IMR-90 (cell line): Measurements from ENCODE around the gene GOT1. TPM values are rescaled to one million over a fixed set of nuclear protein-coding genes. Genes with fewer than 3 reads are reported as not detected.

Experiments
- ATAC-seq: fragments of 200-7000 bp; cut with Tn5 transposase; 2 replicates; pipeline ENCODE4 v1.9.1; 2020; ENCODE audit warnings: low read depth, mild to moderate bottlenecking, moderate library complexity
- BruUV-seq: library from RNA; stranded (reverse); fragments of 400-500 nt; replicated peaks from 2 replicates; lab custom pipeline; 2021; lab: Mats Ljungman, UMichigan
- CTCF ChIA-PET: fragments of 300-600 bp; formaldehyde crosslinking; extraction: SDS; loops from one replicate; lab custom pipeline; 2021; ENCODE audit warnings: antibody characterized with exemption; lab: Yijun Ruan, JAX
- POLR2A ChIA-PET: fragments of 300-600 bp; sonication (Branson Sonifier 250); formaldehyde crosslinking; loops from one replicate; lab custom pipeline; 2022; ENCODE audit warnings: antibody characterized with exemption; ENCODE audit not compliant: unreplicated experiment; lab: Charles Lee
- DNase-seq: peaks from one replicate; pipeline ENCODE4 v3.0.0; 2013
- H2AFZ ChIP-seq: replicated peaks from 2 replicates; pipeline ENCODE3; 2013; ENCODE audit warnings: low read length, mild to moderate bottlenecking; ENCODE audit not compliant: poor library complexity
- H2AK5ac ChIP-seq: 2 replicates; pipeline ENCODE4 v1.6.1; 2013; ENCODE audit warnings: low read depth, low read length, inconsistent platforms
- H2AK9ac ChIP-seq: replicated peaks from 2 replicates; pipeline ENCODE3; 2013; ENCODE audit warnings: mild to moderate bottlenecking, low read depth, low read length, moderate library complexity; ENCODE audit not compliant: poor library complexity
- H2BK120ac ChIP-seq: 2 replicates; pipeline ENCODE4 v1.6.1; 2013; ENCODE audit warnings: low read depth, low read length, inconsistent platforms
- H2BK15ac ChIP-seq: 3 replicates; pipeline ENCODE4 v1.6.1; 2013; ENCODE audit warnings: low read depth, low read length, inconsistent platforms
- H2BK20ac ChIP-seq: 2 replicates; pipeline ENCODE4 v1.6.1; 2013; ENCODE audit warnings: low read depth, mild to moderate bottlenecking, inconsistent platforms, low read length, moderate library complexity
- H2BK5ac ChIP-seq: 2 replicates; pipeline ENCODE4 v1.6.1; 2013; ENCODE audit warnings: mild to moderate bottlenecking, low read depth, low read length, inconsistent platforms; ENCODE audit not compliant: poor library complexity, severe bottlenecking
- H3K14ac ChIP-seq: replicated peaks from 2 replicates; pipeline ENCODE4 v1.6.1; 2013; ENCODE audit warnings: low read depth, low read length, inconsistent platforms
- H3K18ac ChIP-seq: 2 replicates; pipeline ENCODE4 v1.6.1; 2013; ENCODE audit warnings: low read depth, low read length, control low read depth
- H3K23ac ChIP-seq: 2 replicates; pipeline ENCODE4 v1.6.1; 2013; ENCODE audit warnings: low read depth, low read length, inconsistent platforms
- H3K27ac ChIP-seq: 2 replicates; pipeline ENCODE4 v1.5.1; 2013; ENCODE audit warnings: mild to moderate bottlenecking, control low read depth, low read length; ENCODE audit not compliant: insufficient read depth
- H3K27me3 ChIP-seq: 2 replicates; pipeline ENCODE4 v1.6.1; 2013; ENCODE audit warnings: low read length; ENCODE audit not compliant: control insufficient read depth, insufficient read depth
- H3K36me3 ChIP-seq: 2 replicates; pipeline ENCODE4 v1.6.1; 2013; ENCODE audit warnings: low read length, mixed read lengths; ENCODE audit not compliant: control insufficient read depth, insufficient read depth
- H3K4ac ChIP-seq: 2 replicates; pipeline ENCODE4 v1.6.1; 2013; ENCODE audit warnings: low read depth, low read length, inconsistent platforms
- H3K4me1 ChIP-seq: 2 replicates; pipeline ENCODE4 v1.6.1; 2013; ENCODE audit warnings: low read length, mixed read lengths; ENCODE audit not compliant: control insufficient read depth, insufficient read depth
- H3K4me2 ChIP-seq: 2 replicates; pipeline ENCODE4 v1.6.1; 2013; ENCODE audit warnings: low read depth, mild to moderate bottlenecking, control low read depth, low read length, moderate library complexity
- H3K4me3 ChIP-seq: 2 replicates; pipeline ENCODE4 v1.5.1; 2013; ENCODE audit warnings: low read depth, mild to moderate bottlenecking, control low read depth, low read length, moderate library complexity; ENCODE audit not compliant: insufficient read depth
- H3K56ac ChIP-seq: 2 replicates; pipeline ENCODE4 v1.6.1; 2013; ENCODE audit warnings: low read length, inconsistent platforms; ENCODE audit not compliant: insufficient read depth; ENCODE audit errors: extremely low read depth
- H3K79me1 ChIP-seq, 2 experiments: 2 replicates each; pipeline ENCODE4 v1.6.1; 2013; ENCODE audit warnings: low read length in 2 of 2, inconsistent platforms in 1 of 2, low read depth in 1 of 2
- H3K9ac ChIP-seq: 2 replicates; pipeline ENCODE4 v1.6.1; 2013; ENCODE audit warnings: low read depth, low read length, control low read depth
- H3K9me1 ChIP-seq: 2 replicates; pipeline ENCODE4 v1.6.1; 2013; ENCODE audit warnings: low read length, inconsistent platforms; ENCODE audit not compliant: insufficient read depth
- H3K9me3 ChIP-seq: 2 replicates; pipeline ENCODE4 v1.6.1; 2013; ENCODE audit warnings: low read length; ENCODE audit not compliant: control insufficient read depth, insufficient read depth
- H4K20me1 ChIP-seq: 2 replicates; pipeline ENCODE4 v1.6.1; 2013; ENCODE audit warnings: low read length, inconsistent platforms; ENCODE audit not compliant: insufficient read depth
- H4K5ac ChIP-seq: 2 replicates; pipeline ENCODE4 v1.6.1; 2013; ENCODE audit warnings: mild to moderate bottlenecking, low read depth, low read length, control low read depth
- H4K8ac ChIP-seq, 2 experiments: 2 replicates each; pipeline ENCODE4 v1.6.1; 2013; ENCODE audit warnings: low read depth in 2 of 2, low read length in 2 of 2, control low read depth in 1 of 2, inconsistent platforms in 1 of 2
- H4K91ac ChIP-seq: 2 replicates; pipeline ENCODE4 v1.6.1; 2013; ENCODE audit warnings: low read depth, low read length, inconsistent platforms; ENCODE audit not compliant: insufficient read depth
- CEBPB ChIP-seq: IDR thresholded peaks from 2 replicates; pipeline ENCODE4 v1.6.1; 2012; ENCODE audit warnings: low read depth, low read length, improper control_type of control experiment
- CTCF ChIP-seq: conservative IDR thresholded peaks from 2 replicates; pipeline ENCODE4 v1.5.1; 2012; ENCODE audit warnings: mild to moderate bottlenecking, low read depth, low read length, improper control_type of control experiment
- POLR2A ChIP-seq: IDR thresholded peaks from 2 replicates; pipeline ENCODE4 v1.6.1; 2012; ENCODE audit warnings: mild to moderate bottlenecking, low read depth, low read length
- USF2 ChIP-seq: fragments of 150-350 bp; IDR thresholded peaks from 2 replicates; pipeline ENCODE4 v1.6.1; 2017; ENCODE audit warnings: mild to moderate bottlenecking, antibody characterized with exemption, low read length, low read depth
- WGBS, 2 experiments: methylation state at CpG; one replicate each; pipeline versions ENCODE4 v1.1.5 to v1.1.7; 2013; ENCODE audit warnings: missing lambda C conversion rate in 2 of 2; ENCODE audit not compliant: insufficient read length in 1 of 2; ENCODE audit errors: extremely low coverage in 2 of 2; 5-methylcytosine and 5-hydroxymethylcytosine counted together
- dilution Hi-C: fragments of 300-500 bp; cut with HindIII; formaldehyde crosslinking; loops from one replicate; pipeline ENCODE4 v1.14.3; 2018; ENCODE audit warnings: low sequenced_read_pairs; ENCODE audit not compliant: unreplicated experiment
- in situ Hi-C: fragments of 300-500 bp; cut with MboI; formaldehyde crosslinking; loops from 3 replicates; pipeline ENCODE4 v1.14.3; 2019; ENCODE audit warnings: low sequenced_read_pairs, inconsistent platforms, mixed read lengths
- intact Hi-C: fragments of 100-400 bp; cut with micrococcal nuclease; formaldehyde crosslinking; loops from 2 replicates; pipeline ENCODE4 v1.10.0; 2022
- polyA plus RNA-seq, 3 experiments: library from polyadenylated mRNA; depleted of rRNA; stranded (reverse); fragments of >200 nt; gene quantifications; 2 replicates each; pipeline ENCODE4 v1.2.3, GENCODE V29; 2012; ENCODE audit warnings: low replicate concordance in 1 of 3
- total RNA-seq: library from RNA; depleted of rRNA; stranded (reverse); fragments of >200 nt; gene quantifications from 2 replicates; pipeline ENCODE4 v1.2.3, GENCODE V29; 2012

The GOT1 gene
- total and polyA plus RNA-seq, 2 of the 4 experiments (the other 2 are of a cell fraction): 29.4 to 46.1 TPM

DNA sequence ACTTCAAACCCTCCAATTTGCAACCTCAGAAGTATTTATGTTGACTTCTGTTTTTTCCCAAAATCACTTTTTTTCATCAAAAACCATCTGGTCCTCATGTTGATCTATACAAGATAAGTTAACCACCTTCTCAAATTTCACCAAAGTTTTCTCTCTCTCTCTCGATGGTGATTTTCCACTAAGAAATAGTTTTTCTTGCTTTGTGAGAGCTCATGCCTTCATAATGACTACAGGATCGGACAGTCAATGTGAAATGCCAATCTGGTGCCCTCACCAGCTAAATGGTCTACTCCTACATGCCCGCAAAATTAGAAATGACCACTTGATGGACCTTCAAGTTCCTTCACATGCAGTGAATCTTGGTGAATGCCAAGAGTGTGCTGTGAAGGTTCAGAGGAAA lies 60.9 kb downstream of the GOT1 start:
- Histone ChIP-seq H3K4me2 (no peak overlapping the region), H2BK5ac (no peak overlapping the region), H3K4me1 (peaks cover 9% of the 10 kb centered on the region; the same call in 1 of the 2 replicates), H3K14ac (0 out of 2 replicates have a peak overlapping the region, but pooled peaks have one; percentile 9), H3K9me3 (no peaks in the 10 kb centered on the region), H4K20me1 (no peaks in the 10 kb centered on the region), H3K23ac (no peak overlapping the region), H4K8ac (no peak overlapping the region), H4K5ac (no peak overlapping the region), H3K27ac (no peak overlapping the region), H2AK5ac (no peak overlapping the region), H4K91ac (no peak overlapping the region), H3K27me3 (no peaks in the 10 kb centered on the region), H3K9ac (no peak overlapping the region), H3K4ac (no peak overlapping the region), H2BK120ac (no peak overlapping the region), H2BK15ac (no peak overlapping the region; the same call in 2 of the 3 replicates), H3K18ac (no peak overlapping the region), H3K4me3 (no peak overlapping the region), H3K36me3 (no peaks in the 10 kb centered on the region), H3K56ac (no peak overlapping the region), H2BK20ac (peak overlapping the region; percentile 34; the same call in 1 of the 2 replicates), H3K79me1 (no peaks in the 10 kb centered on the region), H2AK9ac (no peak overlapping the region), H2AFZ (no peak overlapping the region), H3K9me1 (peaks cover 15% of the 10 kb centered on the region; the same call in 1 of the 2 replicates)
- peak; percentile 15 for DNase-seq
- dilution Hi-C loops (no loop called here), intact Hi-C loops (no loop called here), in situ Hi-C loops (no loop called here)
- TF ChIP-seq CTCF (no peak), POLR2A (no peak), USF2 (no peak), CEBPB (no peak)
- ChIA-PET CTCF (interaction anchor here (1.1 kb wide), 1 partner anchor 23 kb away, joined by 3 read pairs; no protein-coding TSS in a partner anchor), POLR2A (no interaction called here)
- WGBS, 2 experiments: no CpG with 5 or more reads among the region's 3 CpGs
- ATAC-seq: peak; percentile 32; the same call in 1 of the 2 replicates
- BruUV-seq: no TSS peak
